Dedifferentiated amniotic fluid mesenchymal stem cell (primary cell): Measurements from ENCODE around the gene CDSN.

Source experiments
- DNase-seq: peaks from one replicate; pipeline ENCODE4 v3.0.0-alpha.2; 2016; ENCODE audit errors: extremely low spot score

Gene CDSN

DNA sequence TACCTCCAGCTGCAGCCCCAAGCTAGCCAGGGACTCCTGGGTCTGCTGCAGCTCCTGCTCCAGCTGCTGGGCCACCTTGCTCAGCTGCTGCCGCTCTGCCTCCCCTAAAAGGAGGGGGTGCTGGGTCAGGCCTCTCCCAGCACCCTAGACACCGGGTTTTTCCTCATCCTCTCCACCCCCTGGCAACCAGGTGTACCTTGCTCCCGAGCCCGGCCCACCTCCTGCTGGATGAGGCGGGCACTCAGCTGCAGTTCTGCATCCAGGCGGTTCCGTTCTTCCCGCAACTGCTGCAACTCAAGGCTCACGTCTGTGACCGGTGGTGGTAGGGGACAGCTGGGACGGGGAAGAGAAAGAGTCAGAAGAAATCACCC lies 24.7 kb upstream of the CDSN start:
- no peak for DNase-seq

DNA sequence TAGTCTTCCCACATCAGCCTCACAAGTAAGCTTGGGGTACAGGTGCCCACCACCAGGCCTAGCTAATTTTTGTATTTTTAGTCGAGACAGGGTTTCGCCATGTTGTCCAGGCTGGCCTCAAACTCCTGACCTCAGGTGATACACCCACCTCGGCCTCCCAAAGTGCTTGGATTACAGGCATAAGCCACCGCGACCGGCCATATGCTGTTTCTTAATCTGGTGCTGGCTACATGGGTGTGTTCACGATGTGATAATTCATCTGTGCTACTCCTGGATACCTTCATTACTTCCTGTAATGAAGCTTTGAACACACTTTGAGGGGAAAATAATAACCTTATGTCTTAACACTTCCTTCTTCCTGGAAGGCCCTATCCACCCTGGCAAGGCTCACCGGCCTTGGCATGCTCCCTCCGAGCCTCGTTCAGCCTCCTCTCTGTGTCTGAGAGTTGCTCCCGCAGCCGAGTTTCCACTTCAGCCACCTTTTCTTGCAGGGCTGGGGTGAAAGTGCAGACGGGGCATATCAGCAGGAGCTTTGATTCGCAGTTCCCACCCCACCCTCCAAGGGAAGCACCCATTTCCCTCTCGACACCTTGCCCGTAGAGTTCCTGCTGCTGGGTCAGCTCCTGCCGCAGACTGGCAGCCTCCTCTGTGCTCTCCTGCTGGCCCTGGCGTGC lies 24.2 kb upstream of the CDSN start:
- no peak for DNase-seq

DNA sequence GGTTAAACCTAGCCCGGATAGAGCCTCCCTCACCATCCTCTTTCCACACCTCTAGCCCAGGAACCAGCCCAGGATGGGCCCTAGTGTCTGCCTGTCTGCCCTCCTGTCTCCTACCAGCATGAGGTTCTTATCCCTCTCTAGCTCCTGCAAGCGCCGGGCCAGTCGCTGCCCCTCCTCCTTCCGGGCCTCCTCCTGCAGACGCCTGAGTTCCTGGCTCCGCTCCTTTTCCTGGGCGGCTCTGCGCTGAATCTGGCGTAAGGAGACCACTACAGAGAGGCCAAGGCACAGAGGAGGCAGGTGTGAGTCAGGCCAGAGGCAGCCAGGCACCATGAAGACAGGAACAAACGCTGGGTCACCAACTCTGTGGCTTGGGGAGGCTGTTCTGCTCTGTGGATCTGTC lies 22.9 kb upstream of the CDSN start:
- DNase-seq, result peak; percentile 22

DNA sequence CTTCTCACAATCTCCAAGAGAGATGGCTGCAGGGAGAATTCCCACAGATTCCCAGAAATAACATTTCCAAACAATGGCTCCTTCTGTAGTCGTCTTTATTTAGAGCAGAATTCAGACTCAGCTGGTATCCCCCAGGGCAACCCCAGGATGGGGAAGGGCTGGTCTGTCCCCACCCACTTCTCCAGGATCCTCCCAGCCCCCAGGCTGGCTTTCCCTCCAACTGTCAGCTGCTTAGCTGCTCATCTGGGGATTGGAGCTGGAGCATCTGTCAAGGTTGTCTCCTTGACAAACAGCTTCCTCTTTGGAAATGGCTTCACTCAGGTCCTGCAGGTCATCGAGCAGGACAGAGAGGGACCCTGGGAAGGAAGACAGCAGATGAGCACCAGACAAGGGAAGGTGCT lies 22.1 kb upstream of the CDSN start:
- no peak for DNase-seq

DNA sequence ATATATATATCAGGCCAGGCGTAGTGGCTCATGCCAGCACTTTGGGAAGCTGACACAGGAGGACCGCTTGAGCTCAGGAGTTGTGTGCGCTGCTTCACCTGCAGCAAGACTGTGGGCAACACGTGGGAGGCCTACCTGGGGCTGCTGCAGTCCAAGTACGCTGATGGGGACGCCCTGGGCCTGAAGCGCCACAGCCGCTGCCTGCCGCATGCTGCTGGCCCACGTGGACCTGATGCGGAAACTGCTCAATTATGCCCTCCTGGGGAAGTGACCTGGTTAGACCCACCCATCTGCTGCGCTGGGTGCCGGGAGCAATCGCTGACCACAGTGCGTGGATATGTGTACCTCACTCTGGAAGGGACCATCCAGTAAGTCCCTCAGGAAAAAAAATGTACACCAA lies 20.4 kb upstream of the CDSN start:
- no peak for DNase-seq

DNA sequence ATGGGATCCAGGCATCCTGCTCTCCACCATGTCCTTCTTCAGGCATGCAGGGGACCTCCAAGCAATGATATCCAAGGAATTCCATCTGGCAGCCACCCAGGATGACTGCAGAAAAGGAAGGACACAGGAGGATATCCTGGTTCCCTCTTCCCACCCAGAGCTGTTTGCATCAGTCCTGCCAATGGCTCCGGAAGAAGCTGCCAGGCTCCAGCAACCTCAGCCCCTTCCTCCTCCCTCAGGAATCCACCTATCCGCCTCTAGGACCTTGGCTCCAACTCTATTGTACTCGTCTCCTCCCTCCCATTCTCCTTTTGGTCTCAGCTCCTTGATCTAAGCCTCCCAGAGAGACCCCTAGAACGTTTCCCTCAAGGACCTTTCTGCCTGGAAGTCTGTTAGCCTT lies 19.4 kb upstream of the CDSN start:
- no peak for DNase-seq

DNA sequence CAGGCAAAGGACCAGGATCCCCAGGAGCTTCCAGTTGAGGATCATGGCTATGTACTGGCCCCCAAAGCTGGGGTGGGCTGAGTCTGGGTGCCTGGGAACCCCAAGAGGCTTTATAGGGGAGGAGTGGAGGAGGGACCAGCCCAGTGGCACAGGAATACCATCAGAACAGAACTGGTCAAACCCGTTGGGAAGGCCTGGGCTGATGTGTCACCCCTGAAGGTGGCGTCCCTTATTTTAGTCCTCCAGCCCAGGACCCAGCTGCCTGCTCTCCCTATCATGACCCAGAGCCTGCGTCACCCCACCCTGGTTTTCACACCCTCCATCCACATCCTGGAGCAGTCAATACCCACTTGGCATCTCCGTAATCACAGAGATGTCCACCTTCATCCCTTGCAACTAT lies 18.7 kb upstream of the CDSN start, which contains the start of gene PSORS1C2:
TSS of gene PSORS1C2 (minus strand) at position 85 of the 400 bp plus-strand sequence. CDS start at position 45, 40 bp downstream.
- no peak for DNase-seq

DNA sequence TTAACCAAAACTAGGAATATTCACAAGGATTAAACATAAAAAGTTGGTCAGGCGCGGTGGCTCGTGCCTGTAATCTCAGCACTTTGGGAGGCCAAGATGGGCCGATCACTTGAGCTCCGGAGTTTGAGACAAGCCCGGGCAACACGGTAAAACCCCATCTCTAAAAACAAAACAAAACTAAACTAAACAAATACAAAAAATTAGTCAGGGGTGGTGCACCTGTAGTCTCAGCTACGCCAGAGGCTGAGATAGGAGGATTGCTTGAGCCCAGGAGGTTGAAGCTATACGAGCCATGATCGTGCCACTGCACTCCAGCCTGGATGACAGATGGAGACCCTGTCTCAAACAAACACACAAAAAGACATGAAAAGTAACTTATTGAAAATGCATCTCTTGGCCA lies 15.5 kb upstream of the CDSN start:
- no peak for DNase-seq

DNA sequence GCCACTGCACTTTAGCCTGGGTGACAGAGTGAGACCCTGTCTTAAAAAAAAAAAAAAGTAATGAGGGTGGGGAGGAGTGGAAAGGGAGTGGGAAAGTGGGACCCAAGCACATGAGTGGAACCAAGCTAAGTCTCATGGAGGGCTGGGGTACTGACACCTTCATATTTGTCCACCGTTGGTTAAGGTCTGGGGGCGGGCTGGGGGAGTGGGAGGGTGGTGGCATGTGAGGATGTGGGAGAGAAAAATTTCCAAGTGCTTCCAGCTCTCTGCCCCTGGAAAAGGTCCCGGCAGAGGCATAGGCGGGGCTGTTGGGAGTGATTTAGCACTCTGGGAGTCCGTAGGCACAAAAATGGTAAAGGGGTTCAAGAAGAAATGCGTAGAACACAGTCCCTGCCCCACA lies 12.6 kb upstream of the CDSN start:
- no peak for DNase-seq

DNA sequence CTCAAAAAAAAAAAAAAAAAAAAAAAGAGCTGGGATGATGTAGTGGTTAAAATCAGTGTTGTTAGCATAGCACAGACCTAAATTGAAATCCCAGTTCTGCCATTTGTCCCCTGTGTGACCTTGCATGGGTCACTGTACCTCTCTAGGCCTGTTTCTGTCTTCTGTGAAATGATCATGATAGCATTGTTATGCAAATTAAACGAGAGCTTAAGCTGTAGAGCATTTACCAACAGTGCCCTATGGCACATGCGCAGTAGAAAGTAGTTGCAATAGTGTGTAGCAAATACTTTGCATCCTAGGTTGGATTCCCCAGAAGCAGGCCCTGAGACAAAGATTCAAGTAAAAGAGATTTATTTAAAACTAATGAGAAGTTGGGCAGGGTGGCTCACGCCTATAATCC lies 11.3 kb upstream of the CDSN start:
- no peak for DNase-seq

DNA sequence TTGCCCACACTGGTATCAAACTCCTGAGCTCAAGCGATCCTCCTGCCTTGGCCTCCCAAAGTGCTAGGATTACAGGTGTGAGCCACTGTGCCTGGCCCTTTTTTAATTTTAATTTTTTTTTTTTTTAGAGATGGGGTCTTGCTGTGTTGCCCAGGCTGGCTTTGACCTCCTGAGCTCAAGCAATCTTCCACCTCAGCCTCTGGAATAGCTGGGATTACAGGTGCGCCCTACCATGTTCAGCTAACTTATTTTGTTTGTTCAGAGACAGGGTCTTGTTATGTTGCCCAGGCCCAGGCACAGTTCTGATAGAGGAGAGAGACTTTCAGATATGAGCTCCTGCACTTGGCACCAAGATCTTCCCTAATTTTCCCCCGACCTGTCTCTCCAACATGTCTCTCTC lies 10.5 kb upstream of the CDSN start:
- DNase-seq, result no peak

DNA sequence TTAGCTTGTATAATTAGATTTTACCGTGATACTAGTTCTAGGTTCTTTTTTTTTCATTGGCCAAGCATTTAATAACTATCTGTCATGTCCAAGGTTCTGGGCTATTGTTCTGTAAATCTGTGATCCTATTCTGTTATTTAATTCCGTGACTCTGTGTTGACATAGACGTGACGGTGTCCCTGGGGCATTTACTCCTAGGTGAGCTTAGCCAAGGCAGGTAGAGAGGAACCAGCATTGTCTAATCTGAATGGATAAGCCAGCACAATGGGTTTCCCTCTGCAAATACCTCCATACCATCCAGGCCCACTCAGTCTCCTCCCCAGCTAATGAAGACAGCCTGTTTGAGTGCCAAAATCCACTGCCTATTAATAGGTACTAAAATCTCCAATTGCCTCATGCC lies 8.9 kb upstream of the CDSN start:
- no peak for DNase-seq

DNA sequence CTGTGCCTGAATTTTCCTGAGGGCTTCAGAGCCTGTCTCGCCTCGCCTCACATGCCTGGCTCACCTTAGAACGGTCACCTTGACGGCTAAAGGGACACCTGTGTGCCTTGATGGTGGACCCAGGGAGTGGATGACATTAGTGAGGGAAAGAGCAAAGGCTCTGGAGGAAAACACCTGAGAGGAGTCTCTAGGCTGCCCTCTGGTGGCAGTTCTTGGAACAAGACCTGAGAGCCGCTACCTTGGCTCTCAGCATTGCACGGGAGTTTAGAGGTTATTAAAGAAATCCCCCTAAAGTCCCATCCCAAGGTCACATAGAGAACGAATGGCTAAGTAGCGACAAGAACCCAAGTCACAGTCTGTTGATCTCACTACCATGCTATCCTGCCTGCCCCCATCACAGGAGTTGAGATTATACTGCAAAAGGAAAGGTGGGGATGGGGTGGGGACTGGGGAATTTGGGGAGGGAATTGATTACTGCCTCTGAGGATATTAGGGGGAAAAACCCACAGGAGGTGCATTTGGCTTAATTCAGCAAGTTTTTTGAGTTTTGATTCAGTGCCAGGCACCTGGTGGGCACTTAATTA lies 7.9 kb upstream of the CDSN start:
- DNase-seq, result no peak

DNA sequence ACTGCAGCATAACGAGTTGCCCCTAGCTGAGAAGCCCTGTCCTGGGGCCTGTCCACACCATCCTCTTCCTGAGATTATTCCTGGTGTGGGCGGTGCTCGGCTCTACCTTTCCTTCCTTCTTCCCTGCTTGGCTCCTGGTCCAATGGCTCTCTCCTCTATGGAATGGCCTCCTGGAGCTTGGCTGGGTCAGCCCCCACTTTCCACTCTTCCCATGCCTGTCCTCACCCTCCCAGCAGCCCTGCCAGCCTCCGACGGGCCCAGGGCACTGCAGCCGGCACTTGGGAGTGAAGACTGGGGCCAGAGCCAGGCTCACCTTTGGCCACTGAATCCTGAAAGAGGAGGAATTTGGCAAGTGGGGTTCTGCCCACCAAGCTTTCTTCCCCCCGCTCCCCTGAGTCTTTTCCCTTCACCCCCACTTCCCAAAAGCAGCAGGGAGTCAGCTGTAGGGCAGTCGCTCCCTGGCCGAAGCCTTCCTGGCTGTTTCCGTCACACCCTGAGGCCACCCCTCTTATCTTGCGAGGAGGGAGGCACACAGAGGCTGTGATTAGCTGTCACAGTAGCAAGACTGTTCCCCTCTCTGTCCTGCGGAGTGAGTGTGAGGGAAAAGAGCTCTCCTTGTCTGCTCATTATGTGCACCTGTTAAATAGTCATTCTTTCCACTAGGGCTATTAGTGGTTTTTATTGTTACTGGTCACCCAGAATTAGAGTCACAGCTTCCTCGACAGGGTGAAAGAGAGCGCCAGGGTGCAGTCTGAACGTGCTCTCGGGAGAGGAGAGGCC lies 6.3 kb upstream of the CDSN start:
- DNase-seq, result no peak

DNA sequence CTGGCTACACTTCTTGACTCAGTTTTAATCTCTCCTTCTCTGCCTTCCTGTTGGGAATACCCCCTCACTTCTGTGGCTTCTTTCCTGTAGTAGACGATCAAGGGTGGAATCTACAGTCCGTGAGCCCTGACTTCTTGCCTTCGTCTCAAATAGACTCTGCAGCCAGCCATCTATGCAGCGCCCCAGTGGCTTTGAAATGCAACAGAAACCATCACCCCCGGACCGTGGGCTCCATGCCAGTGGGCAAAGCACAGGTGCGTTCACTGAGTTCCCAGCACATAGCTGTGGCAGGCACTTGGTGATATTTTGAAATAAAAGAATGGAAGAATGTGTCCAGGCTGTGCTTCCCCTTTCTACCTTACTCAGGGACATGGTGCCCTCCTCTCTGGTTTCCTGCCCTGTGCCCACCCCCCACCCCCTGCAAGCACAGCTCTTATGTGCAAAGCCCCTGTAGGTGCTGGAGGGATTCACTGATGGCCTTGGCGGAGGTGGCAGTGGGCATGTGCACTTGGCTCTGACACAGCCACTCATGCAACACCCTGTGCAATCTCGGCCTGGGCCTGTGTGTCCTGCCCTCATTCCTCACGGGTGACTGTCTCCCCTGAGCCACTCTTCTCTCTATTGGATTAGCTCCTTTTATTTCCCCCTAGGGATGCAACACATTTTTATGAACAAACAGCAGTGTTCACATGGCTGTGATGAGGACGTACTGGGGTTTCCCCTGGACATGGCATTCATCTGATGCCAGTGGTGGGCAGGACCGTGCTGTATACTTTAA lies 5.5 kb upstream of the CDSN start:
- no peak for DNase-seq

DNA sequence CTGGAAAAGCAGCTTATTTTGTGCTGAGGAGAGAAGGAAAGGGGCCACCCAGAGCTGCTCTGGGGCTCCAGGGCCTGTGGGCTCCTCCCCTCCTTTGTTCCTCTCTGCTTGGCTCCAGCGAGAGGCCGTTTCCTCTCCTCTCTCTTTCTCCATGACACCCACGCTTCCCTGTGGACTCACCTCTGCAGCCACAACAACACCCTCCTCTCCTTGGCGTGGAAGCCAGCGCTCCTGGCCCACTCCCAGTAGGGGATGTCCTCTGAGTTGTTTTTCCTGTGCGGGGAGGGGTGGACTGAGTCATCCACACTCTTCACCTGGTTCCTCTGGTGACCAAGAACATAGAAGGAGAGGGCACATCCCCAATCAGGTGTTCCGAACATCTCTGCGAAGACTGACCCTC lies 4.9 kb upstream of the CDSN start:
- DNase-seq, result no peak

DNA sequence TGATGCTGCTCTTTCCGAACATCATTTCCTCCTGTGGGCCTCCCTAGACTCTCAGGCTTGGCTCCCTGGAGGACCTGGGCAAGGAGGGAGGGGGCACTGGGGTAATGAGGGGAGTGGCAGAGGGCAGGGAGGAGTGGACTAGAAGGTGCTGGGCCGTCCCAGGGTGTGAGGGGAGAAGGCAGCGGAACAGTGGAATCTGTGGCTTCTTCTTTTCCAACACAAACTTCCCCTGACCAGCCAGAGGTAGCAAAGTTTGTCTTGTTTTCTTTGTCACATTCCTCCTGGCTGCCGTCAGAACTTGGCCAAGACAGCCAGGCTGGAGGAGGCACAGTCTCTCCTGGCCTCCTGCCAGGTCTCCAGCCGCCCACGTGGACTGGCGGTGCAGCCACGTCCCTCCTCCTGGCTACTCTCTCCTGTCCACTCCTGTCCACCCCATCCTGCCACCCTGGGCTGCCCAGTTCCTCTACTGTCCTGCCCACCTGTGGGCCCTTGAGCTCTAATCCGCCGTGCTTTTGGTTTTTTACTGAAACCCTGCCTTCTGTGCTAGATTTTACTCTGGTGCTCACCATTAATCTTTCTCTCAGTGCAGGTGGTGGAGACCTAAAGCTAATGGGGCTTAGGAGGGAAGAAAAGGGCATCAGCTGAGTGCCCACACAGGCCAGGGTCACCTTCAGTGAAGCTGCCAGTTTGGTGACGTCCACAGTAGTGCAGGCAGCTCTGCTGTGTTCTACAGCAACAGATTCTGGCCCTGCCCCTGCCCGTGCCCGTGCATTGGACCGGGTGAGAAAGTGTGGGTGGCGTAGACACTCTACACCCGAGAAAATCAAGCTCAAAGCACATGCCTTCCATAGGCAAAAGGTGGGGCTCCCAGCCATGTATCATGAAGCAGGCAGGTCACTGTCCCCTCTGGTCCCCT lies 2.8 kb upstream of the CDSN start:
- DNase-seq, result peak; percentile 61

DNA sequence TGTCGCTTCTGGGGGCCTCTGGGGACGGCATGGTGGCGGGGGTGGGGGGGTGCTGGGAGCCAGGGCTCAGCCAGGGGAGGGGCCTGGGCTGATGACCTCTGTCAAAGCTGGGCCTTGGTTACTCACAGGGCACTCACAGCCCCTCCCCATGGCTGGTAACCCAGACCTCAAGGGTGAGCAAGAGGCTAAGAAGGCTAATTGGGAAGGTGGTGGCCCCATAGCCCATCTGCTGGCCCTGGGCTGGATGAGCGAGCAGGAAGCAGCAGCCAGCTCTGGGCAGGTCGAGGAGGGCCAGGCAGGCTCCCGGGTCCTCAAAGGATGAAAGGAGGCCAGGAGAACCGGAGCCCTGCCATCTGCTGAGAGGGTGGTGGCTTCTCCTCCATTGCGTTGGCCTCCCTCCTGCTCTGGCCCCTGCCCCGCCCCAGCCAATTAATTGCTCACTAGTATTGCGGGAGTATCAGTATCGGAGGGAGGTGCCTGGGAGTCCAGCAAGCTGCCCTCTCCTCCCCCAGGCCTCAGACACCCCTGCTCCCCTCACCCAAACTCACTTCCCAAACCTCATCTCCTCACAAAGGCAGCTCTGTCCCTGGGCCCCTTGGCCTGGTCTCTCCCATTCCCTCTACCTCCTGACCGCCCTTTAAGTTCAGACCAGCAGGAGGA lies 1.0 kb upstream of the CDSN start:
- no peak for DNase-seq

DNA sequence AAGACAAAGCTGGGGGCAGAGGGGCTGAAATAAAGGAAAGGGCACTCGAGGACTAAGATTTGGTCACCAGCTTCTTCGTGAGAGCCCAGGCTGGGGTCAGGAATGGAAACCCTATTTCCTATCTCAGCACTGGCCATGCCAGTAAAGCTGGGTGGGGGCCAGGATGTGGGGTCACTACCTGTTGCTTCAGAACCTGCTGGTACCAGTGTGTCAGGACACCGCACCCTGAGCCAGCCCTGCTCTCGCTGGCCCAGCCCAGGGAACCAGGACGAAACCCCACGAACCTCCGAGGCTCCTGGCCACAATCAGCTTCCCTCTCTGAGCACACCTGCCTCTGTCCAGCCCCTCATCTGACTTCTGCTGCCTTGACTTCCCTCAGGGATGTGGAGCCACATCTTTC lies 2.1 kb downstream of the CDSN start:
- no peak for DNase-seq

DNA sequence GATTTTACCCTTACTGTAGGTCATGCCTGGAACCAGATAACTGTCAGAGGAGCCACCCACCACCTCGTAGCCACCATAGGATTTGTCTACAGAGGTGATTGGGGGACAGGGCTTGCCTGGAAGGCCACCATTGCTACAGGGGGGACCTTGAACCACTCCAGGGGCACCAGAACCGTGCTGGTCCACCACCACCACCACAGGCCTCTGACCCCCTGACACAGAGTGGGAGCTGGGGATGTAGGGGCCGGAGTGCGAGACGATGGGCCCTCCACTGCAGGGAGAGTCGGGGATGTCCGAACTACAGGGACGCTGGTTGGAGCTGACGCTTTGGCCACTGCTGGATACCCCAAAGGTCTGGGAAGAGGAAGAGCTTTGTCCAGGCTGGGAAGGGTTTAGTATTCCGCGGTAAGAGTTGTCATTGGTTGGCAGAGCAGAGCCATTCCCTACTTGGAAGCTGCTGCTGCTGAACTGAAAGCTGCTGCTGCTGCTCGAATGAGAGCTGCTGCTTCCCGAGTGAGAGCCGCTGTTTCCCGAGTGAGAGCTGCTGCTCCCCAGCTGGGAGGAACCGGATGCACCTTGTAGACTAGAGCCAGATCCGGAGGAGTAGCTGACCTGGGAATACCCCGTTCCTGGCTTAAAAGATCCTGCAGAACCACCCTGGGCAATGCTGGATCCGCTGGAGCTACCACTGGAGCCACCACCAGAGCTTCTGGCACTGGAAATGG lies 3.4 kb downstream of the CDSN start:
- no peak for DNase-seq
